Skin epidermis (tissue), 12 donors: Measurements from ENCODE around the gene MYPOP.
"Not testable (repeated sequence)": the region's sequence is repeated elsewhere in the genome, so short reads cannot be mapped to it uniquely, and the experiment has no call there.

Source experiments
- H3K27ac ChIP-seq, 21 experiments: fragments of 200-600 bp; sonication (generic) in 11 of 21; one replicate each; pipeline ENCODE4 v1.5.0; 2020; ENCODE audit warnings: mild to moderate bottlenecking in 3 of 21, inconsistent platforms in 2 of 21, moderate library complexity in 2 of 21
- H3K4me3 ChIP-seq, 7 experiments: fragments of 200-600 bp; sonication (generic) in 2 of 7; one replicate each; pipeline ENCODE4 v1.5.0; 2020; ENCODE audit warnings: inconsistent platforms in 2 of 7, mild to moderate bottlenecking in 2 of 7, moderate library complexity in 1 of 7

MYPOP gene

DNA sequence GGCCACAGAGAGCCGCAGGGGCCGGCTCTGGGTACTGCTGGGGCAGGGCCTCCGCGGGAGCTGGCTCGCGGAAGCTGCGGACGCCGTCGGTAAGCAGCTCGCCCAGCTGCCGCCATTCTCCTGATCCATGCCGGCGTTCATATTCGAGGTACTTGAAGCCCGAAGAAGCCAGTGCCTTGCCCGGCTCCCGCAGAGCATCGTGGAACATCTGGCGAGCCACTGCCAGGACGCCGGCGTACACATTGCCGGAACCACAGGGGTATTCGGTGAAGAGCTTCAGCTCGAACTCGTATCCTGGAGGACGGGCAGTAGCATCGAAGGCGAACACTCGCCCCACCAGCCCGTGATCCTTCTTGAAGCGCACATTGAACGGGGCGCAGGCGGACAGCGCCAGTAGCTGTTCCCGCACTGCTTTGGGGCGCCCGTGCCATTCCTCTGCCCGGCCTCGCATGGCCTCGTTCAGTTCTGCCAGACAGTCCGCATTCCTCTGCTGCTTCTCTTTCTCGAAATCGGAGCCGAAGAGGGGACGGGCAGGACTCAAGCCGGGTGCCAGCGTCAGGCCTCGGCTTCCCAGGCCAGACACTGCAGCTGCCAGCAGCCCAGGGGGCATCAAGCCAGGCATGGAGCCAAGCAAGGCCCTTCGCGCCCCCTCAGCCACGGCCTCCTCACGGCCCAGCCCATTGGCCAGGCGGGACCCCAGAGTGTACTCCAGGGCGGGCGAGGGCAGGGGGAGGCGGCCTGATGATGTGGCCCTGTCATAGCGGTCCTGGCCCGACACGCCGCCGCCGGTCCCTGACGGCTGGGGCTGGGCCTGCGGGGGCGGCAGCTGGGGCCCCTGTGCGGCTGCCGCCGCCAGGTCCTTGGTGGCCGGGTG lies 17.5 kb downstream of the MYPOP start:
- peak overlapping the region; percentile 42 to 93 (median 74) for H3K4me3 ChIP-seq
- peak overlapping the region; percentile 59 to 97 (median 88) for H3K27ac ChIP-seq

DNA sequence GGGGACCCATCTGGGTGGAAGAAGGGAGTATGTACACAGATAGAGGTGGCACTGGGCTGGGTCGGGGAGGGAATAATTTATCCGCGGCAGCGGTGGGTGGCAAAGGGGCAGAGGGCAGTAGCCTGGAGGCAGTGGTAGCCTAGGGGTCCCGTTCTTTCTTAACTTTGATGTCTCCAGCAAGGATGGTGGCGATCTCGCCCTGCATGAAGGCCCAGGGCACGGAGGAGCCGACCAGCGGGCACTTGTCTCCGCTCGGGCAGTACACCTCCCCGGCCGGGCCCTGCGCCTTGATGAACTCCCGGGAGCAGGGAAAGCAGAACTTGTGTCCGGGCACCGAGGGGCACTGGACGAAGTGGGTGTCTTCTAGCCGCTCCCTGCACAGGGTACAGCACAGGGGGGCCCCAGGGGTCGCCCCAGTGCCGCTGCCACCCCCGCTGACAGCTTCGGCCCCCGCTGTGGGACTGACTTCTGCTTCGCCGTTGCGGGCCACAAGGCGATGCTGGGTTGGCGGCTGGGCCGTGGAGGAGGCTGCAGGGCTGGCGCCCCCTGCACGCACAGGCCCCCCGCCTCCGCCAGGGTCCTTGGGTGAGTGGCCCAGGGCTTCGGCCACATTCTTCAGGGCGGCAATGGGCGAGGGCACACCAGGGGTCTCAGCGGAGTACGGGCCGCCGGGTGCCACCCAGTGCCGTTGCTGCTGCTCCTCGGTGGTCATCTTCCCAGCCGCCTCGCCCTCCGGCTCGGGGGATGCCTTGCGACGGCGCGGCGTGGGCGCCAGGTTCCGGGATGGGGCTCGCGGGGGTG lies 18.3 kb downstream of the MYPOP start:
- H3K4me3 ChIP-seq: peak overlapping the region in 1 of 7 experiments; percentile 42

GRCh38 chr19:45883586-45883880 lies 18.9 kb downstream of the MYPOP start:
- H3K27ac ChIP-seq: no peak overlapping the region
- H3K4me3 ChIP-seq: peak overlapping the region in 3 of 7 experiments; percentile 35 to 44 (median 42)

More for the DNA sequence above, 18.3 kb downstream of the MYPOP start:
- no peak overlapping the region for H3K27ac ChIP-seq

GRCh38 chr19:45882652-45883585 lies 19.5 kb downstream of the MYPOP start:
- Histone ChIP-seq H3K27ac (peak overlapping the region in 10 of 21 experiments; percentile 0 to 63 (median 18)), H3K4me3 (peak overlapping the region; percentile 5 to 44 (median 27))

DNA sequence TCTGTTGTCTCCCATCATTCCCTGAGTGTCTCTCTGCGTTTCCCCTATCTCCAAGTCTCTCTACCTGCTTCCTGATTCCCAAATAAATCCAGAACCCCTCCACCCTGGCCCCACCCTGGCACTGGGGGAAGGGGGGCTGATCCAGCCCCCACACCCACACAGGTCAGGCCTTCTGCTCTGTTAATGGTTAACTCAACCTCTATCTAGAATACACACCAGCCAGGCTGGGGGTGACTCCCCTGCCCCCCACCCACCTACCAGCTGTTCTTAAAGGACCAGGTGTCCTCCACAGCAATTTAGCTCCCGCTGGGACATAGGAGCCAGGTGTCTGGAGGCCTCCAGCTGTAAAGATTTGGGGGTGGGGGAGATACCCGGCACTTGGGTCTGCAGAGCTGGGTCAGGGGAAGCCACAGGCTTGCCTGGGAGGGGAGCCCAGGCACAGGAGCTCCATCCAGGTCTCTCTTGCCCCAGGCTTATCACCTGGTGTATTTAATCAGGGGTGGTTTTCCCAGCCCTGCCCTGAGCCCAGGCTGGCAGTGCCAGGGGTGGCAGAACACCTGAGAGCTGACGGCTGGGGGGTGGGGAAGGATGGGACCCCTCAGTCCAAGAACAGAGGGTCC lies 20.4 kb downstream of the MYPOP start:
- peak overlapping the region in 2 of 21 experiments; percentile 15 to 52 for H3K27ac ChIP-seq
- H3K4me3 ChIP-seq: no peak overlapping the region

DNA sequence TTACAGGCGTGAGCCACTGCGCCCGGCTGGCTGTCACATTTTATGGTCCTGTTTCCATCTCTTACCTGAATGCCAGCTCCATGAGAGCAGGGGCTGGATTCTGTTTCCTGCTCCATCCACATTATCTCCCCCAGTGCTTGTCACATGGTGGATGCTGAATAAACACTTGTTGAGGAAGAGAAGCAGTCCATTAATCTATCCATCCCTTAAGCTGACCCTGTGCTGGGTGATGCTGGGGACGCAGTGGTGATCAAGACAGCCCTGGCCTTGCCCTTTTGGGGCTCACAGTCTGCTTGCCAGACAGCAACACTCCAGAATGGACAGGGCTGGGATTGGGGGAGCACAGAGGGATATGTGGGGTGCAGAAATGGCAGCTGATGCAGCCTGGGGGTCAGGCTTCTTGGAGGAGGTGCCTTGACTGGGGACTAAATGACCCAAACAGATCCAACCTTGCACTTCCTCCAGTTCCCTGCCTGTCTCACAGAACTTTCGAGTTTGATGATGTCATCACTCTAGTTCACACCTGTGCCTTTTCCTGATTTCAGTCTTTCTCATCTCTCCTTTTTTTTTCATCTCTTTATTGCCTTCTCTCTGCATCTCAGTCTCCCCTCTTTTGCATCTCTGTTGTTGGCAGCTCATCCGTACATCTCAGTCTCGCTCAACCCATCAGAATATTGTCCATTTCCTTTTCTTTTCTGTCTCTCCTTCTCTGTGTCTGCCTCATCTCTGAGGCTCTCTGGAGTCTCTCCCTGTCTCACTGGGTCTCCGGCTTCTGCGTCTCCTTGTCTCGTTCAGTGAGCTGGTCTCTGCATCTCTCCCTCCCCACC lies 21.1 kb downstream of the MYPOP start:
- H3K4me3 ChIP-seq: no peak overlapping the region
- no peak overlapping the region for H3K27ac ChIP-seq

DNA sequence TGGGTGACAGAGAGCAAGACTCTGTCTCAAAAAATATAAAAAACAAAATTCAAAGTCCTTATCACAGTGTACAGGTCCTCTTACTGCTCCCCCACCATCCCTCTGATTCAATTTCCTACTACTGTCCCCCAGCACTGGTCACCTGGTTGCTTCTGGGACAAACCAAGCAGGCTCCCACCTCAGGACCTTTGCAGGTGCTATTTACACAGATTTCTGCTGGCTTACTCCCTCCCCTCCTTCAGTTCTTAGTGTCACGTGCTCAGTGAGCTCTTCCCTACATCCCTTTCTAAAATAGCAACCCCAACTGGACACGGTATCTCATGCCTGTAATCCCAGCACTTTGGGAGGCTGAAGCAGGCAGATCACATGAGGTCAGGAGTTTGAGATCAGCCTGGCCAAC lies 22.4 kb downstream of the MYPOP start:
- no peak overlapping the region for H3K27ac ChIP-seq

DNA sequence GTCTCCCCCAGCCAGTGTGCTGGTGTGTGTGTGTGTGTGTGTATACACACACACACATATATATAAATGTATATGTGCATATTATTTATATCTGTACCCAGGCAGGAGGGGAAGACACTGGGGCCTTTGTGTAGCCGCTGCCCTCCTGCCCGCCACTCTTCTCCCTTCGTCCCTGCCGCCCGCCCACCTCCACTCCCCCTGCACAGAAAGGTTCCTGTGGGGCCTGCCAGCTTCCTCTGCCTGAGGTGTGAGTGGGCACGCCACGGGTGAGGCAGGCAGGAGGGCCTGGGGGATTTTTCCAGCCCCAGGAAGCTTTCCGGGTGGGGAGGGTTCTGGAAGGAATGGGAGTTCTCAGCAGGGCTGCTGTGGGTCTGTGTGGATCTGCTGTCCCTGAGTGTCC lies 23.4 kb downstream of the MYPOP start:
- Histone ChIP-seq H3K27ac (no peak overlapping the region), H3K4me3 (no peak overlapping the region)

More for the DNA sequence above, 22.4 kb downstream of the MYPOP start:
- H3K4me3 ChIP-seq: no peak overlapping the region

DNA sequence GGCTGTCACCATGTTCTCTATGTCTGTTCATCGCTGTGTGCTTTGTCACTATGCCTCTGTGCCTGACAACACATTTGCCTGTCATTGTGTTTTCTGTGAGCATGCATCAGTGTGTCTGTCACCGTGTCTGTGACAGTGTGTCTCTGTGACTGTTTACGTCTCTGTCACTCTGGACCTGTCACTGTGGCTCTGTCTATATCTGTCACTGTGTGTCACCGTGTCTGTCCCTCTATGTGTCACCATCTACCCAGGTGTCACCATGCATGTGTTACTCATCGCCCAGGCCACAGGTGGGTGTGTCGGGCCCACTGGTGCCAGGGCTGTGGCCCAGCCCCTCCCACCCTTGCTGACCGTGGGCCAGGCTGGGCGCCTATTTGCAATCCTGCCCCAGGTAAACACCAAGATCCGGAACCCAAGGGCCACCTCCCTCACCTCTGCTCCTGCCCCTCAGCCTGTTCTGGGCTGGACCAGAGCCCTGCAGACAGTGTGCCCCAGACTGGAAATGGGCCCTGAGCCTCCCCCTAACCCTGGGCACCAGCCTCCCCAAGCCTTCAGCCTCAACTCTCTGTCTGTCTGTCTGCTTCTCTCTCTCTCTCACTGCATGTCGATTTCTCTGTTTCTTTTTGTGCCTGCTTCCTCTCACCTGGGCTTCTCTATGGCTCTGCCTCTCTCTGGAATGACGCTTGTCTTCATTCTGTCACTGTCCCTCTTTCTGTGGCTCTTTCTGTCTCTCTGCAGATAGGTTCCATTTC lies 24.2 kb downstream of the MYPOP start:
- H3K27ac ChIP-seq: peak overlapping the region in 1 of 21 experiments; percentile 5
- no peak overlapping the region for H3K4me3 ChIP-seq

DNA sequence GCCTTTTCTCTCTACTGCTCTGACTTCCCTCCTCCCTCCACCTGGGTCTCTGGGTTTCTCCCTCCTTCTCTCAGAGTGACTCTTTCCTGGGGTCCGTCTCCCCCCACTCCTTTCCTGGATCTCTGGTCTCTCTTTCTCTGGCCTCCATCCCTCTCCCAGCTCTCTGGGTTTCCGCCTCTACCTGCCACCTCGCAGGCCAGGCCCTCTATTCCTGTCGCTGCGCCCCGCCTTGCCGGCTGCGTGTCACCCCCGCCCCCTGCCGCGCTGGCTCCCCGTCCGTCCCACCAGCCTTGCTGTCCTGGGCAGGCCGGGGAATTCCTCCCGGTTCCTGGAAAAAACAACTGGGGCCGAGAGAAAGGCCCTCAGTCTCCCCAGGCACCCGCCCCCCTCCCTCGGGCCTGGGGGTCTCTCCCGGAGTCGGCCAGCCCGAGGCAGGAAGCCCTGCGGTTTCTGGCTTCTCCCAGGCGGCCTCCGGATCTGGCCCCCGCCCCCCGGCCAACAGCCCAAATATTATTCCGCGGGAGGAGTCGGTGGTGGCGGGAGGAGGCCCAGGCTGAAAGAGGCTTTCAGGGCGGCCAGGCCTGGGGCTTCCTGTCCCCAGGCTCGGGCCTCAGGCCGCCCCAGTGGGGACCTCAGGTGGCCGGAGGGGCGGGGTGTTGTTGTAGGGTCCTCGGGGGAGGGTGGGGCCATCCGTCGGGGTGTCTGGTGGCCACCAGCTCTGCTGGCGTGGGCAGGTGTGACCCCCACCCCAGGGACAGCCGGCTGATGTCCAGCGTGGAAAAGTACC lies 25.8 kb downstream of the MYPOP start:
- peak overlapping the region in 19 of 21 experiments; percentile 2 to 89 (median 70) for H3K27ac ChIP-seq
- H3K4me3 ChIP-seq: peak overlapping the region in 3 of 7 experiments; percentile 6 to 12 (median 10)

GRCh38 chr19:45876161-45876410 lies 26.3 kb downstream of the MYPOP start:
- Histone ChIP-seq H3K27ac (peak overlapping the region in 15 of 21 experiments; percentile 35 to 89 (median 72)), H3K4me3 (no peak overlapping the region)

- Histone ChIP-seq H3K4me3 (no peak overlapping the region), H3K27ac (no peak overlapping the region)
Measured at GRCh38 chr19:45874620-45874966, 27.8 kb downstream of the MYPOP start.

GRCh38 chr19:45873219-45873772 lies 29.1 kb downstream of the MYPOP start:
- Histone ChIP-seq H3K27ac (no peak overlapping the region), H3K4me3 (no peak overlapping the region)

- no peak overlapping the region for H3K27ac ChIP-seq
Measured at GRCh38 chr19:45872095-45872919, 30.1 kb downstream of the MYPOP start.

GRCh38 chr19:45870798-45871197 lies 31.6 kb downstream of the MYPOP start:
- Histone ChIP-seq H3K27ac (no peak overlapping the region), H3K4me3 (no peak overlapping the region)

More at GRCh38 chr19:45872095-45872919, 30.1 kb downstream of the MYPOP start:
- H3K4me3 ChIP-seq: no peak overlapping the region

DNA sequence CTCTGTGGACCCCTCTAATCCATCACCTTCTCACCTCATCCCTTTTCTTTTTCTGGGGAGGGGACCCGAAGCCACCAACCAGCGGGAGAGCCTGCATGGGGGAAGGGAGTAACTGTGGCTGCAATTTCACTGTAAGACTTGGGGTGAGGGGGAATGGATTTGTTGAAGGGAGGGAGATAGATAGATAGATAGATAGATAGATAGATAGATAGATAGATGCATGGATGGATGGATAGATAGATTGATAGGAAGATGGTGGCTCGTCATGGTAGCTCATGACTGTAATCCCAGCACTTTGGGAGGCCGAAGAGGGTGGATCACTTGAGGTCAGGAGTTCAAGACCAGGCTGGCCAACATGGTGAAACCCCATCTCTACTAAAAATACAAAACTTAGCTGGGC lies 35.2 kb downstream of the MYPOP start:
- not testable (repeated sequence) for H3K4me3 ChIP-seq, H3K27ac ChIP-seq
